ENCODE data around the gene SYN1.

Gene SYN1

GRCh38 chrX:47566841-47567240, 52.8 kb downstream of the SYN1 start:
- H3K9me3 ChIP-seq (ENCODE audit: control insufficient read depth in 5 of 5, low read length in 5 of 5): no peaks in the 10 kb centered on the region
- peaks cover 2 to 10% (median 5%) of the 10 kb centered on the region in 5 donors for H3K4me1 ChIP-seq (ENCODE audit: control insufficient read depth in 5 of 5, insufficient read depth in 5 of 5, low read length in 5 of 5)
- no peak overlapping the region for H3K4me3 ChIP-seq (ENCODE audit: low read depth in 1 of 5, low read length in 5 of 5)
- no peak overlapping the region for H3K27ac ChIP-seq (ENCODE audit: low read depth, low read length)
- no peak overlapping the region for H3K9ac ChIP-seq (ENCODE audit: low read length in 5 of 5)
- H3K36me3 ChIP-seq (ENCODE audit: control insufficient read depth in 5 of 5, insufficient read depth in 5 of 5, low read length in 5 of 5): peaks cover 4 to 80% (median 57%) of the 10 kb centered on the region in 5 donors
- H3K27me3 ChIP-seq (ENCODE audit: control insufficient read depth in 5 of 5, insufficient read depth in 4 of 5, low read length in 5 of 5): peaks cover 0 to 9% (median 3%) of the 10 kb centered on the region in 5 donors

GRCh38 chrX:47564438-47565085, 55.1 kb downstream of the SYN1 start:
- Histone ChIP-seq H3K27me3 (ENCODE audit: control insufficient read depth in 5 of 5, insufficient read depth in 4 of 5, low read length in 5 of 5) (peaks cover 0 to 4% (median 0%) of the 10 kb centered on the region in 5 donors), H3K36me3 (ENCODE audit: control insufficient read depth in 5 of 5, insufficient read depth in 5 of 5, low read length in 5 of 5) (peaks cover 4 to 58% (median 42%) of the 10 kb centered on the region in 5 donors), H3K27ac (ENCODE audit: low read depth, low read length) (no peak overlapping the region), H3K9me3 (ENCODE audit: control insufficient read depth in 5 of 5, low read length in 5 of 5) (peaks cover 0 to 5% (median 0%) of the 10 kb centered on the region in 5 donors), H3K4me1 (ENCODE audit: control insufficient read depth in 5 of 5, insufficient read depth in 5 of 5, low read length in 5 of 5) (peaks cover 3 to 24% (median 10%) of the 10 kb centered on the region in 5 donors), H3K4me3 (ENCODE audit: low read depth in 1 of 5, low read length in 5 of 5) (no peak overlapping the region), H3K9ac (ENCODE audit: low read length in 5 of 5) (no peak overlapping the region)

GRCh38 chrX:47563801-47564315, 55.8 kb downstream of the SYN1 start:
- Histone ChIP-seq H3K4me3 (ENCODE audit: low read depth in 1 of 5, low read length in 5 of 5) (no peak overlapping the region), H3K4me1 (ENCODE audit: control insufficient read depth in 5 of 5, insufficient read depth in 5 of 5, low read length in 5 of 5) (peaks cover 3 to 24% (median 10%) of the 10 kb centered on the region in 5 donors), H3K27ac (ENCODE audit: low read depth, low read length) (no peak overlapping the region), H3K9ac (ENCODE audit: low read length in 5 of 5) (no peak overlapping the region), H3K9me3 (ENCODE audit: control insufficient read depth in 5 of 5, low read length in 5 of 5) (peaks cover 0 to 5% (median 0%) of the 10 kb centered on the region in 5 donors), H3K27me3 (ENCODE audit: control insufficient read depth in 5 of 5, insufficient read depth in 4 of 5, low read length in 5 of 5) (peaks cover 0 to 3% (median 0%) of the 10 kb centered on the region in 5 donors), H3K36me3 (ENCODE audit: control insufficient read depth in 5 of 5, insufficient read depth in 5 of 5, low read length in 5 of 5) (peaks cover 4 to 51% (median 37%) of the 10 kb centered on the region in 5 donors)

GRCh38 chrX:47562615-47563243, 56.9 kb downstream of the SYN1 start:
- Histone ChIP-seq H3K4me3 (ENCODE audit: low read depth in 1 of 5, low read length in 5 of 5) (no peak overlapping the region), H3K4me1 (ENCODE audit: control insufficient read depth in 5 of 5, insufficient read depth in 5 of 5, low read length in 5 of 5) (peaks cover 3 to 24% (median 10%) of the 10 kb centered on the region in 5 donors), H3K9ac (ENCODE audit: low read length in 5 of 5) (no peak overlapping the region), H3K9me3 (ENCODE audit: control insufficient read depth in 5 of 5, low read length in 5 of 5) (peaks cover 0 to 5% (median 0%) of the 10 kb centered on the region in 5 donors), H3K27me3 (ENCODE audit: control insufficient read depth in 5 of 5, insufficient read depth in 4 of 5, low read length in 5 of 5) (peaks cover 0 to 3% (median 0%) of the 10 kb centered on the region in 5 donors), H3K27ac (ENCODE audit: low read depth, low read length) (no peak overlapping the region), H3K36me3 (ENCODE audit: control insufficient read depth in 5 of 5, insufficient read depth in 5 of 5, low read length in 5 of 5) (peaks cover 0 to 40% (median 33%) of the 10 kb centered on the region in 5 donors)

- Histone ChIP-seq H3K4me3 (ENCODE audit: low read depth in 1 of 5, low read length in 5 of 5) (peak overlapping the region; percentile 60 to 83 (median 77)), H3K27ac (ENCODE audit: low read depth, low read length) (peak overlapping the region; percentile 84), H3K27me3 (ENCODE audit: control insufficient read depth in 5 of 5, insufficient read depth in 4 of 5, low read length in 5 of 5) (peaks cover 0 to 3% (median 0%) of the 10 kb centered on the region in 5 donors), H3K9me3 (ENCODE audit: control insufficient read depth in 5 of 5, low read length in 5 of 5) (peaks cover 0 to 5% (median 0%) of the 10 kb centered on the region in 5 donors), H3K9ac (ENCODE audit: low read length in 5 of 5) (peak overlapping the region; percentile 28 to 78 (median 70)), H3K4me1 (ENCODE audit: control insufficient read depth in 5 of 5, insufficient read depth in 5 of 5, low read length in 5 of 5) (peaks cover 3 to 25% (median 12%) of the 10 kb centered on the region in 5 donors), H3K36me3 (ENCODE audit: control insufficient read depth in 5 of 5, insufficient read depth in 5 of 5, low read length in 5 of 5) (peaks cover 0 to 30% (median 24%) of the 10 kb centered on the region in 5 donors)
Measured at GRCh38 chrX:47561659-47562151, 58.0 kb downstream of the SYN1 start.

- H3K27me3 ChIP-seq (ENCODE audit: control insufficient read depth in 5 of 5, insufficient read depth in 4 of 5, low read length in 5 of 5): no peaks in the 10 kb centered on the region
- H3K9me3 ChIP-seq (ENCODE audit: control insufficient read depth in 5 of 5, low read length in 5 of 5): peaks cover 0 to 5% (median 0%) of the 10 kb centered on the region in 5 donors
- H3K36me3 ChIP-seq (ENCODE audit: control insufficient read depth in 5 of 5, insufficient read depth in 5 of 5, low read length in 5 of 5): peaks cover 0 to 26% (median 20%) of the 10 kb centered on the region in 5 donors
- peak within 1 kb of the TSS; percentile 41 to 78 (median 70) for H3K9ac ChIP-seq (ENCODE audit: low read length in 5 of 5)
- H3K27ac ChIP-seq (ENCODE audit: low read depth, low read length): peak within 1 kb of the TSS; percentile 84
- peak within 1 kb of the TSS; percentile 60 to 83 (median 77) for H3K4me3 ChIP-seq (ENCODE audit: low read depth in 1 of 5, low read length in 5 of 5)
- H3K4me1 ChIP-seq (ENCODE audit: control insufficient read depth in 5 of 5, insufficient read depth in 5 of 5, low read length in 5 of 5): peaks cover 3 to 28% (median 12%) of the 10 kb centered on the region in 5 donors
Measured at GRCh38 chrX:47560934-47561658, 58.6 kb downstream of the SYN1 start, which contains the start of gene ARAF. TSS of gene ARAF (plus strand) at chrX:47561205. CDS start at chrX:47562968, 1,763 bp downstream.

GRCh38 chrX:47560179-47560933, 59.3 kb downstream of the SYN1 start:
- Histone ChIP-seq H3K27ac (ENCODE audit: low read depth, low read length) (peak overlapping the region; percentile 84), H3K27me3 (ENCODE audit: control insufficient read depth in 5 of 5, insufficient read depth in 4 of 5, low read length in 5 of 5) (no peaks in the 10 kb centered on the region), H3K36me3 (ENCODE audit: control insufficient read depth in 5 of 5, insufficient read depth in 5 of 5, low read length in 5 of 5) (peaks cover 0 to 26% (median 20%) of the 10 kb centered on the region in 5 donors), H3K4me1 (ENCODE audit: control insufficient read depth in 5 of 5, insufficient read depth in 5 of 5, low read length in 5 of 5) (peaks cover 3 to 28% (median 12%) of the 10 kb centered on the region in 5 donors), H3K9ac (ENCODE audit: low read length in 5 of 5) (peak overlapping the region; percentile 41 to 78 (median 55)), H3K9me3 (ENCODE audit: control insufficient read depth in 5 of 5, low read length in 5 of 5) (peaks cover 0 to 5% (median 0%) of the 10 kb centered on the region in 5 donors), H3K4me3 (ENCODE audit: low read depth in 1 of 5, low read length in 5 of 5) (peak overlapping the region; percentile 48 to 80 (median 77))

- Histone ChIP-seq H3K4me1 (ENCODE audit: control insufficient read depth in 5 of 5, insufficient read depth in 5 of 5, low read length in 5 of 5) (peaks cover 3 to 28% (median 12%) of the 10 kb centered on the region in 5 donors), H3K36me3 (ENCODE audit: control insufficient read depth in 5 of 5, insufficient read depth in 5 of 5, low read length in 5 of 5) (peaks cover 0 to 7% (median 7%) of the 10 kb centered on the region in 5 donors), H3K4me3 (ENCODE audit: low read depth in 1 of 5, low read length in 5 of 5) (no peak overlapping the region), H3K9ac (ENCODE audit: low read length in 5 of 5) (no peak overlapping the region), H3K27me3 (ENCODE audit: control insufficient read depth in 5 of 5, insufficient read depth in 4 of 5, low read length in 5 of 5) (no peaks in the 10 kb centered on the region), H3K27ac (ENCODE audit: low read depth, low read length) (no peak overlapping the region), H3K9me3 (ENCODE audit: control insufficient read depth in 5 of 5, low read length in 5 of 5) (peaks cover 0 to 5% (median 0%) of the 10 kb centered on the region in 5 donors)
Measured at GRCh38 chrX:47558436-47558835, 61.2 kb downstream of the SYN1 start.

Measured in subcutaneous abdominal adipose tissue (tissue), 5 donors.